GM21786 (cell line): ENCODE data around the gene PIK3C2B.
"Not testable (repeated sequence)": the region's sequence is repeated elsewhere in the genome, so short reads cannot be mapped to it uniquely, and the experiment has no call there.

Source experiments
- ATAC-seq: cut with Tn5 transposase; IDR thresholded peaks from one replicate; pipeline ENCODE4 v1.9.1; 2021; ENCODE audit not compliant: unreplicated experiment

The PIK3C2B gene, protein sequence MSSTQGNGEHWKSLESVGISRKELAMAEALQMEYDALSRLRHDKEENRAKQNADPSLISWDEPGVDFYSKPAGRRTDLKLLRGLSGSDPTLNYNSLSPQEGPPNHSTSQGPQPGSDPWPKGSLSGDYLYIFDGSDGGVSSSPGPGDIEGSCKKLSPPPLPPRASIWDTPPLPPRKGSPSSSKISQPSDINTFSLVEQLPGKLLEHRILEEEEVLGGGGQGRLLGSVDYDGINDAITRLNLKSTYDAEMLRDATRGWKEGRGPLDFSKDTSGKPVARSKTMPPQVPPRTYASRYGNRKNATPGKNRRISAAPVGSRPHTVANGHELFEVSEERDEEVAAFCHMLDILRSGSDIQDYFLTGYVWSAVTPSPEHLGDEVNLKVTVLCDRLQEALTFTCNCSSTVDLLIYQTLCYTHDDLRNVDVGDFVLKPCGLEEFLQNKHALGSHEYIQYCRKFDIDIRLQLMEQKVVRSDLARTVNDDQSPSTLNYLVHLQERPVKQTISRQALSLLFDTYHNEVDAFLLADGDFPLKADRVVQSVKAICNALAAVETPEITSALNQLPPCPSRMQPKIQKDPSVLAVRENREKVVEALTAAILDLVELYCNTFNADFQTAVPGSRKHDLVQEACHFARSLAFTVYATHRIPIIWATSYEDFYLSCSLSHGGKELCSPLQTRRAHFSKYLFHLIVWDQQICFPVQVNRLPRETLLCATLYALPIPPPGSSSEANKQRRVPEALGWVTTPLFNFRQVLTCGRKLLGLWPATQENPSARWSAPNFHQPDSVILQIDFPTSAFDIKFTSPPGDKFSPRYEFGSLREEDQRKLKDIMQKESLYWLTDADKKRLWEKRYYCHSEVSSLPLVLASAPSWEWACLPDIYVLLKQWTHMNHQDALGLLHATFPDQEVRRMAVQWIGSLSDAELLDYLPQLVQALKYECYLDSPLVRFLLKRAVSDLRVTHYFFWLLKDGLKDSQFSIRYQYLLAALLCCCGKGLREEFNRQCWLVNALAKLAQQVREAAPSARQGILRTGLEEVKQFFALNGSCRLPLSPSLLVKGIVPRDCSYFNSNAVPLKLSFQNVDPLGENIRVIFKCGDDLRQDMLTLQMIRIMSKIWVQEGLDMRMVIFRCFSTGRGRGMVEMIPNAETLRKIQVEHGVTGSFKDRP (N-terminal part only)

GRCh38 chr1:204494281-204495077, at the start of gene PIK3C2B:
Gene PIK3C2B, minus strand, starts transcription at chr1:204494805. Its CDS starts 25,003 bp downstream, at chr1:204469802.
- ATAC-seq, result peak; percentile 75

- peak; percentile 69 for ATAC-seq
Observed at GRCh38 chr1:204544321-204544720, 49.7 kb upstream of the PIK3C2B start.

DNA sequence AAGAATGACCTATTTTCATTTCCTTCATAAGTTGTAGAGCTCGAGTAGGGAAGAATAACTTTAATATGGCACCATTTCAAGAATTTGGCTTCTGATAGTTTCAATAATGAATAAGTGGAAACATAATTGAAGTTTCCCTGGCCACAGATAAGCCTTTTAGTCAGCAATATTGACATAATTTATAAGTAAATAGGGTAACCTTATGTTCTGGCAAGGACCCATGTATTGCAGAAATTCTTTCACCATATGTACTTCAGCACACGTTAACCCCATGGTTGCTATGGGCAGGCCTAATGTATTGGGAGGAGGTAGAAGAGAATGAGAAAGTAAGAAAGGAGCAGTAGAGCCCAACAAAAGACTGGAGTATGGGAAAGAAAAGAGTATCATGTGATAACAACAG, 47.0 kb upstream of the PIK3C2B start:
- no peak for ATAC-seq

GRCh38 chr1:204532832-204533231, 38.2 kb upstream of the PIK3C2B start:
- ATAC-seq, result no peak

GRCh38 chr1:204530932-204531331, 36.3 kb upstream of the PIK3C2B start:
- ATAC-seq, result peak; percentile 95

- ATAC-seq, result no peak
Observed at GRCh38 chr1:204529371-204529895, 34.8 kb upstream of the PIK3C2B start.

DNA sequence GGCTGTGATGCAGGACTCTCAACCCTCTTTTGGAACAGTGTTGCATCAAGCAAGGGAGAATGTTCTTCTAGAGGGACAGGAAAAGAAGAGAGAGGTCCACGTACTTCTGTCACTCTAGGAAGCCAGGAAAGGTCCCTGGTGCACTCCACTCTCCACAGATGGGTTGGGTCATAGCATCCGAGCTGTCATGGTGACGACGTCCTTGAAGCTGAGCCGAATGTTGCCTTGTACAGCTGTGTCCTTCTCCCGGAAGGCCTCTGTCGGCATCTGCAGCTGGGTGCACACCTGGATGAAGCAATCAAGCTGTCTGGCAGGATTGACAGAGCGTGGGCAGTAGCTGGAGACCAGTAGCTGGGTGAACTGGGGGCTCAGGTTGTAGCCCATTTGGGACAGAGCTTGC, 34.1 kb upstream of the PIK3C2B start:
- no peak for ATAC-seq

GRCh38 chr1:204528241-204528640, 33.6 kb upstream of the PIK3C2B start:
- ATAC-seq, result no peak

GRCh38 chr1:204524986-204525385, 30.4 kb upstream of the PIK3C2B start:
- peak; percentile 36 for ATAC-seq

DNA sequence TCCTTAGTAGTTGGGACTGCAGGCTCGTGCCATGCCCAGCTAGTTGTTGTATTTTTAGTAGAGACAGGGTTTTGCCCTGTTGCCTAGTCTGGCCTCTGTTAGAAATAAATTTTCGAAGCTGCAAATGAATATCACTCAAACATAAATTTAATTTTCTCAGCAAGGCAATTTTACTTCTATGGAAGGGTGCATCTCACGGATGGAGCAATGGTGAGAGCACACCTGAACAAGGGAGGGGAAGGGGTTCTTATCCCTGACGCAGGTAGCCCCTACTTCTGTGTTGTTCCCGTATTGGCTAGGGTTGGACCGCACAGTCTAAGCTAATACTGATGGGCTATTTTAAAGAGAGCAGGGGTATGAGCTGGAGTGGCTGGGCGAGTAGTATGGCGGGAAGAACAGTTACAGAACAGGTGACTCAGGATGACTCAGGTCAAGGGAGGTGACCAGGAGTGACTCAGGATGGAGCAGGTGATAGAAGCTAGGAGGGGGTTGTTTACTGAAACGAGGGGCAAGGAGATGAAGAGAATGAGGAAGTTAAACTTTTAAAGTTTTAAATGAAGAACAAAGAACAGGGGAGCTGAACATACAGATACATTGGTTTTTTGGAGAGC, 29.1 kb upstream of the PIK3C2B start:
- ATAC-seq, result no peak

DNA sequence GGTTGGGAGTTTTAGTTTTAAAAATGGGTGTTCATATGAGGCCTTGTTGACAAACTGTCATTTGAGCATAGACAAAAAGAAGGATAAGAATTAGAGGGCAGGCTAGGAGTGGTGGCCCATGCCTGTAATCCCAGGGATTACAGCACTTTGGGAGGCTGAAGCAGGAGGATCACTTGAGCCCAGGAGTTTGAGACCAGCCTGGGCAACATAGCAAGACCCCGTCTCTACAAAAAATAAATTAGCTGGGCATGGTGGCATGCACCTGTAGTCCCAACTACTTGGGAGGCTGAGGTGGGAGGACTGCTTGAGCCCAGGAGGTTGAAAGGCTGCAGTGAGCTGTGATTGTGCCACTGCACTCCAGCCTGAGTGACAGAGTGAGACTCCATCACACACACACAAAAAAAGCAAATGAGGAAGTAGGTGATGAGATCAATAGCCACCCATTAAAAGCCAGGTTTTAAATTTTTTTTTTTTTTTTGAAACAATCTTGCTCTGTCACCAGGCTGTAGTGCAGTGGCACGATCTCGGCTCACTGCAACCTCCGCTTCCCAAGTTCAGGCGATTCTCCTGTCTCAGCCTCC, 27.4 kb upstream of the PIK3C2B start:
- not testable (repeated sequence) for ATAC-seq

GRCh38 chr1:204520834-204521709, 26.5 kb upstream of the PIK3C2B start:
- ATAC-seq, result peak; percentile 73

DNA sequence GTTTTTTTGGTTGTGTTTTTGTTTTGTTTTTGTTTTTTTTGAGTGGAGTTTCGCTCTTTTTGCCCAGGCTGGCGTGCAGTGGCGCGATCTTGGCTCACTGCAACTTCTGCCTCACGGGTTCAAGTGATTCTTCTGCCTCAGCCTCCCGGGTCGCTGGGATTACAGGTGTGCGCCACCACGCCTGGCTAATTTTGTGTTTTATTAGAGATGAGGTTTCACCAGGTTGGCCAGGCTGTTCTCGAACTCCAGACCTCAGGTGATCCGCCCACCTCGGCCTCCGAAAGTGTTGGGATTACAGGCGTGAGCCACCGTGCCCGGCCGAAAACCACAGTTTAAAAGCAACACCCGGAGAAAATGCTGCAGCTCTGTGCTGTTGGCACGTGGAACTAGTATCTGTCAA, 22.8 kb upstream of the PIK3C2B start:
- not testable (repeated sequence) for ATAC-seq

GRCh38 chr1:204516180-204516879, 21.7 kb upstream of the PIK3C2B start, which contains the start of gene MDM4:
Gene MDM4, plus strand, starts transcription at chr1:204516406. Its CDS starts 9,113 bp downstream, at chr1:204525519.
- ATAC-seq, result peak; percentile 79

GRCh38 chr1:204514828-204515227, 20.2 kb upstream of the PIK3C2B start:
- ATAC-seq, result no peak

- ATAC-seq, result peak; percentile 48
Observed at GRCh38 chr1:204513117-204513716, 18.6 kb upstream of the PIK3C2B start.

DNA sequence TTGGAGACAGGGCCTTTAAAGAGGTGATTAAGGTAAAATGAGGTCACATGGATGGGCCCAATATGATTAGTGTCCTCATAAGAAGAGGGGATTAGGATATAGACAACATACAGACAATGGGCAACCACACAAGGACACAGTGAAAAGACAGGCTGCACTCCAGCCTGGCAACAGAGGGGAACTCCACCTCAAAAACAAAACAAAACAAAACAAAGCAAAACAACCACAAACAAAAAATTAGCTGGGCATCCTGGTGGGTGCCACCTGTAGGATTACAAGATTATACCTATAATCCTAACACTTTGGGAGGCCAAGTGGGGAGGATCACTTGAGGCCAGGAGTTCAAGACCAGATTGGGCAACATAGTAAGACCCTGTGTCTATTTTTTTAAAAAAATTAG, 16.8 kb upstream of the PIK3C2B start:
- ATAC-seq, result no peak
